Measurements from ENCODE around the gene RPLP1.

The RPLP1 gene

DNA sequence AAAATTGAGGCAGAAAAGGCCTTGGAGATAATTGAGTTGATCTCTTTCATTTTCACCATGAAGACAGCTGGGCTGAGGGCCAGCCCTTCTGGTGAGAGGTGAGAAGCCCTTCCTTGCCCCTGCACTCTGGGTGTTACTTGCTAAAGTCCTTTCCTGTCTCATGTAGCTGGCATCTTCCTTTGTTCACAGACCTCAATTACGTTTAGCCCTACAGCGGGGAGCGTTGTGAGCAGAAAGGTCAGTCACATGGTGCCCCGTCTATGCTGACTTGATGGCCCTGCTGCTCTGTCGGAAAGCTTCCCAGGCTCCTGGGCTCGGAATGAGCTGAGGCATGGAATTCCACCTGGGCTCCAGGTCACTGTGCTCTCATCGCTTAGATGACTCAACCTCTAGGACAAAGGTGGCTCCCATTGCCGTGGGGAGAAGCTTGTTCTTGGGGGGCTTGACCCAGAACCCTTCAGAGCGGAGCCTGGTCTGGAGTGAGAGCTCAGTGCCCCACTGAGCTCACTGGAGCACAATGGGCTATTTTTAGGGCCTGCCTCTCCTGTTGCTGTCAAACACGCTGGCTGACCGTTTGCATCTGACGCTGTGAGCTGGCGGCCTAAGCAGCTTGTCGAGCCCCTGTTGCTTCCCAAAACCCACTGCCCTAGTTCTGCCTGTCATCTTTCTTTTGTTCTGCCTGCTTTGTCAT, 47.0 kb downstream of the RPLP1 start:
- Histone ChIP-seq H4K20me1 (ENCODE audit: control insufficient read depth, insufficient read depth, low read depth, low read length) (no peaks in the 10 kb centered on the region), H3K4me1 (ENCODE audit: control insufficient read depth, low read length) (no peaks in the 10 kb centered on the region), H3K4me3 (ENCODE audit: low read length) (no peak overlapping the region), H3K36me3 (ENCODE audit: control insufficient read depth, low read length) (no peaks in the 10 kb centered on the region), H3K27me3 (ENCODE audit: control insufficient read depth, low read length) (peaks cover 11% of the 10 kb centered on the region), H3K9me2 (replicated peaks; ENCODE audit: control insufficient read depth, low read length) (no peaks in the 10 kb centered on the region), H3F3A (ENCODE audit: control insufficient read depth, insufficient read depth) (no peaks in the 10 kb centered on the region), H3K9me3 (ENCODE audit: control insufficient read depth, insufficient read depth, low read length) (no peaks in the 10 kb centered on the region), H3K4me2 (ENCODE audit: low read length) (no peak overlapping the region), H3K27ac (ENCODE audit: low read depth, low read length) (no peak overlapping the region), H3K79me2 (ENCODE audit: control insufficient read depth, low read length) (no peaks in the 10 kb centered on the region)
- TF ChIP-seq, protein P1, sequence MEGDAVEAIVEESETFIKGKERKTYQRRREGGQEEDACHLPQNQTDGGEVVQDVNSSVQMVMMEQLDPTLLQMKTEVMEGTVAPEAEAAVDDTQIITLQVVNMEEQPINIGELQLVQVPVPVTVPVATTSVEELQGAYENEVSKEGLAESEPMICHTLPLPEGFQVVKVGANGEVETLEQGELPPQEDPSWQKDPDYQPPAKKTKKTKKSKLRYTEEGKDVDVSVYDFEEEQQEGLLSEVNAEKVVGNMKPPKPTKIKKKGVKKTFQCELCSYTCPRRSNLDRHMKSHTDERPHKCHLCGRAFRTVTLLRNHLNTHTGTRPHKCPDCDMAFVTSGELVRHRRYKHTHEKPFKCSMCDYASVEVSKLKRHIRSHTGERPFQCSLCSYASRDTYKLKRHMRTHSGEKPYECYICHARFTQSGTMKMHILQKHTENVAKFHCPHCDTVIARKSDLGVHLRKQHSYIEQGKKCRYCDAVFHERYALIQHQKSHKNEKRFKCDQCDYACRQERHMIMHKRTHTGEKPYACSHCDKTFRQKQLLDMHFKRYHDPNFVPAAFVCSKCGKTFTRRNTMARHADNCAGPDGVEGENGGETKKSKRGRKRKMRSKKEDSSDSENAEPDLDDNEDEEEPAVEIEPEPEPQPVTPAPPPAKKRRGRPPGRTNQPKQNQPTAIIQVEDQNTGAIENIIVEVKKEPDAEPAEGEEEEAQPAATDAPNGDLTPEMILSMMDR (IDR thresholded peaks at IDR 0.05; ENCODE audit: low read depth, low read length, poor library complexity, severe bottlenecking) = no peak
- TF ChIP-seq EZH2phosphoT487 (IDR thresholded peaks at IDR 0.05; ENCODE audit: borderline replicate concordance, low read length) = no peak

DNA sequence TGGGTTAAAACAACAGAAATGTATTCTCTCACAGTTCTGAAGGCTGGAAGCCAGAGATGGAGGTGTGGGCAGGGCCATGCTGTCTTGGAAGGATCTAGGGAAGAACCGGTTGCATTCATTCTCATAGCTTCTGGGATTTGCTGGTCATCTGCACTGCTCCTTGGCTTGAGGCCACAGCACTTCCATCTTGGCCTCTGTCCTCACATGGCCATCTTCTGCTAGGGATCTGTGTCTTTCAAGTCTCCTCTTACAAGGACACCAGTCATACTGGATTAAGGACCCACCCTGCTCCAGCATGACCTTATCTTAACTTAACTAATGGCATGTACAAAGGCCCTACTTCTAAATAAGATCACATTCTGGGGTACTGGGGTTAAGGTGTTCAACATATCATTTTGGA, 47.7 kb downstream of the RPLP1 start:
- Histone ChIP-seq H3K4me1 (ENCODE audit: control insufficient read depth, low read length) (no peaks in the 10 kb centered on the region), H3K79me2 (ENCODE audit: control insufficient read depth, low read length) (no peaks in the 10 kb centered on the region), H3K27ac (ENCODE audit: low read depth, low read length) (no peak overlapping the region)

DNA sequence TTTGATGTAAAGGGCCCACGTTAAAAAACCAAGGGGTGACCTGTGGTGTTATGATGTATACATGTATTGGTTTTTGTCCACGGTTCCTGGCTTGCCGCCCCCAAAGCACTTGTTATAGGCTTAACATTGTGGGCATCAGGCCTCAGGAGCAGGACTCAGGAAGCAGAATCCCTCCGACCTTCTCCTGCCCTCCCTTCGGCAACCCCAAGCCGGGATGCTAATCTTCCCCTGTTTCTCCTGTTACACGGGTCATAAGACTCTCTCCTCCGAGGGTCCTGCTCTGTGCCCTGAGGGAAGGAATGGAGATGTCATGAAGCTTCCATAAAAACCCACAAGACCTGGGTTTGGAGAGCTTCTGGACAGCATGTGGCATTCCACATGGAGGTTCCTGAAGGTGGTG, 48.8 kb downstream of the RPLP1 start:
- Histone ChIP-seq H3K9me3 (ENCODE audit: control insufficient read depth, insufficient read depth, low read length) (no peaks in the 10 kb centered on the region), H3K9me2 (replicated peaks; ENCODE audit: control insufficient read depth, low read length) (no peaks in the 10 kb centered on the region), H3K4me2 (ENCODE audit: low read length) (no peak overlapping the region), H3F3A (ENCODE audit: control insufficient read depth, insufficient read depth) (no peaks in the 10 kb centered on the region), H3K27ac (ENCODE audit: low read depth, low read length) (no peak overlapping the region), H3K4me1 (ENCODE audit: control insufficient read depth, low read length) (no peaks in the 10 kb centered on the region), H3K4me3 (ENCODE audit: low read length) (no peak overlapping the region), H3K27me3 (ENCODE audit: control insufficient read depth, low read length) (peaks cover 5% of the 10 kb centered on the region; the same call in 1 of the 2 replicates), H3K36me3 (ENCODE audit: control insufficient read depth, low read length) (no peaks in the 10 kb centered on the region), H4K20me1 (ENCODE audit: control insufficient read depth, insufficient read depth, low read depth, low read length) (no peaks in the 10 kb centered on the region), H3K79me2 (ENCODE audit: control insufficient read depth, low read length) (no peaks in the 10 kb centered on the region)
- TF ChIP-seq, protein P1 (IDR thresholded peaks at IDR 0.05; ENCODE audit: low read depth, low read length, poor library complexity, severe bottlenecking) = no peak
- TF ChIP-seq EZH2phosphoT487 (IDR thresholded peaks at IDR 0.05; ENCODE audit: borderline replicate concordance, low read length) = no peak

More for the DNA sequence above, 47.7 kb downstream of the RPLP1 start:
- Histone ChIP-seq H3K27me3 (ENCODE audit: control insufficient read depth, low read length) (peaks cover 11% of the 10 kb centered on the region), H4K20me1 (ENCODE audit: control insufficient read depth, insufficient read depth, low read depth, low read length) (no peaks in the 10 kb centered on the region), H3K4me2 (ENCODE audit: low read length) (no peak overlapping the region), H3K9me3 (ENCODE audit: control insufficient read depth, insufficient read depth, low read length) (no peaks in the 10 kb centered on the region), H3K36me3 (ENCODE audit: control insufficient read depth, low read length) (no peaks in the 10 kb centered on the region), H3F3A (ENCODE audit: control insufficient read depth, insufficient read depth) (no peaks in the 10 kb centered on the region), H3K4me3 (ENCODE audit: low read length) (no peak overlapping the region), H3K9me2 (replicated peaks; ENCODE audit: control insufficient read depth, low read length) (no peaks in the 10 kb centered on the region)
- TF ChIP-seq, protein P1 (IDR thresholded peaks at IDR 0.05; ENCODE audit: low read depth, low read length, poor library complexity, severe bottlenecking) = no peak
- no peak for TF ChIP-seq EZH2phosphoT487 (IDR thresholded peaks at IDR 0.05; ENCODE audit: borderline replicate concordance, low read length)

Data from DOHH2 (cell line).